Fibroblast of lung (primary cell): ENCODE measurements around the gene CCNB3. TPM values are rescaled to one million over a fixed set of nuclear protein-coding genes. Genes with fewer than 3 reads are reported as not detected.

Source experiments
- DNase-seq, 2 donors: peaks; one replicate each; pipeline versions ENCODE4 v3.0.0 to v3.0.0-alpha.2; 2010; ENCODE audit warnings: low read depth in 2 of 2
- H2AFZ ChIP-seq: 2 replicates; pipeline ENCODE4 v1.5.1; 2012; ENCODE audit warnings: low read length, control low read depth, inconsistent platforms
- H3K27ac ChIP-seq: 2 replicates; pipeline ENCODE4 v1.5.1; 2011; ENCODE audit warnings: low read length, control low read depth; ENCODE audit not compliant: insufficient read depth
- H3K27me3 ChIP-seq: 2 replicates; pipeline ENCODE4 v1.5.1; 2011; ENCODE audit warnings: mild to moderate bottlenecking, low read length; ENCODE audit not compliant: control insufficient read depth, insufficient read depth
- H3K36me3 ChIP-seq: 2 replicates; pipeline ENCODE4 v1.5.1; 2011; ENCODE audit warnings: low read length; ENCODE audit not compliant: control insufficient read depth, insufficient read depth
- H3K4me1 ChIP-seq: 2 replicates; pipeline ENCODE4 v1.5.1; 2011; ENCODE audit warnings: low read length; ENCODE audit not compliant: control insufficient read depth, insufficient read depth; ENCODE audit errors: extremely low read depth
- H3K4me2 ChIP-seq: 2 replicates; pipeline ENCODE4 v1.5.1; 2011; ENCODE audit warnings: low read length, control low read depth; ENCODE audit not compliant: insufficient read depth; ENCODE audit errors: extremely low read depth
- H3K4me3 ChIP-seq, 4 experiments: fragments of 200-600 bp in 1 of 4; sonication (generic) in 1 of 4; replicated peaks in 1 of 4; 2 replicates each; pipeline ENCODE4 v1.5.1; 2011 to 2016; ENCODE audit warnings: low read length in 4 of 4, low read depth in 3 of 4, mild to moderate bottlenecking in 3 of 4, control low read depth in 2 of 4, inconsistent platforms in 1 of 4, mixed read lengths in 1 of 4; ENCODE audit not compliant: insufficient read depth in 1 of 4; ENCODE audit errors: control extremely low read depth in 1 of 4
- H3K79me2 ChIP-seq: 2 replicates; pipeline ENCODE4 v1.5.1; 2012; ENCODE audit warnings: mild to moderate bottlenecking, low read length, inconsistent platforms; ENCODE audit not compliant: control insufficient read depth, insufficient read depth
- H3K9ac ChIP-seq: 2 replicates; pipeline ENCODE4 v1.5.1; 2011; ENCODE audit warnings: mild to moderate bottlenecking, low read length, control low read depth; ENCODE audit not compliant: insufficient read depth
- H3K9me3 ChIP-seq: 2 replicates; pipeline ENCODE4 v1.5.1; 2012; ENCODE audit warnings: low read depth, low read length; ENCODE audit not compliant: control insufficient read depth, insufficient read depth
- H4K20me1 ChIP-seq: 2 replicates; pipeline ENCODE4 v1.5.1; 2011; ENCODE audit warnings: low read length; ENCODE audit not compliant: control insufficient read depth, insufficient read depth; ENCODE audit errors: extremely low read depth
- CTCF ChIP-seq, 2 donors: IDR thresholded peaks in 1 of 2; conservative IDR thresholded peaks in 1 of 2; 1 replicate in 1 of 2; 2 replicates in 1 of 2; pipeline ENCODE4 v1.5.1; 2011 to 2012; ENCODE audit warnings: low read length in 2 of 2, control low read depth in 1 of 2, inconsistent platforms in 1 of 2, low read depth in 1 of 2, mild to moderate bottlenecking in 1 of 2
- EZH2 ChIP-seq: IDR thresholded peaks from 2 replicates; pipeline ENCODE4 v1.5.1; 2012; ENCODE audit warnings: low read length, control low read depth, mild to moderate bottlenecking; ENCODE audit errors: missing control alignments
- polyA plus RNA-seq, 2 donors: library from polyadenylated mRNA; depleted of rRNA in 1 of 2; stranded (reverse) in 1 of 2; unstranded in 1 of 2; fragments of >200 nt; gene quantifications; 2 replicates each; pipeline ENCODE4 v1.2.1, GENCODE V29; 2011 to 2012; ENCODE audit warnings: missing spikeins in 1 of 2
- total RNA-seq: library from RNA; depleted of rRNA; stranded (reverse); fragments of >200 nt; gene quantifications from 2 replicates; pipeline ENCODE4 v1.2.1, GENCODE V29; 2014

The CCNB3 gene
- total and polyA plus RNA-seq, 2 donors (not counting 1 experiment from before 2014, with no cell fraction given), result 0.44 to 0.83 TPM

GRCh38 chrX:50167366-50167765, 37.2 kb upstream of the CCNB3 start:
- no peak overlapping the region for H3K9ac ChIP-seq
- H3K36me3 ChIP-seq, result no peaks in the 10 kb centered on the region
- H3K27me3 ChIP-seq, result no peaks in the 10 kb centered on the region
- no peak overlapping the region for H2AFZ ChIP-seq
- H3K4me3 ChIP-seq, result no peak overlapping the region
- no peaks in the 10 kb centered on the region for H3K4me1 ChIP-seq
- DNase-seq, result no peak
- no peak for TF ChIP-seq CTCF (conservative IDR thresholded peaks at IDR 0.05 in 1 of 2, IDR thresholded peaks at IDR 0.05 in 1 of 2; ENCODE audit: low read depth in 1 of 2, low read length in 2 of 2)
- no peak for TF ChIP-seq EZH2
- H4K20me1 ChIP-seq, result no peaks in the 10 kb centered on the region
- H3K79me2 ChIP-seq, result no peaks in the 10 kb centered on the region
- H3K4me2 ChIP-seq, result no peak overlapping the region
- no peaks in the 10 kb centered on the region for H3K9me3 ChIP-seq
- no peak overlapping the region for H3K27ac ChIP-seq

DNA sequence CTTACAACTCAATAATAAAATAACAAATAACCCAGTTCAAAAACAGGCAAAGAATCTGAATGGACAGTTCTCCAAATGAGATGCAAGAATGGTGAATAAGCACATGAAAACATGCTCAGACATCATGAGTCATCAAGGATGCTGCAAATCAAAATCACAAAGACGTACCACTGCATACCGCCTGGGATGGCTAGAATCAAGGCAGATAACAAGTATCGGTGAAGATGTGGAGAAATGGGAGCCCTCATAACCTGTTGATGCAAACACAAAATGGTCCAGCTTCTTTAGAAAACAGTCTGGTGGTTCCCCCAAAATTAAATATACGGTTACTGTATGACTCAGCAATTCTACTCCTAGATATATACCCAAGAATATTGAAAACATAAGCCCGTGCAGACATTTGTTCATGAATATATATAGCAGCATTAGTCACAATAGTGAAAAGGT, 36.3 kb upstream of the CCNB3 start:
- no peak overlapping the region for H3K9ac ChIP-seq
- no peak overlapping the region for H3K27ac ChIP-seq
- no peaks in the 10 kb centered on the region for H3K27me3 ChIP-seq
- H3K79me2 ChIP-seq, result no peaks in the 10 kb centered on the region
- no peak overlapping the region for H3K4me3 ChIP-seq
- TF ChIP-seq CTCF (conservative IDR thresholded peaks at IDR 0.05 in 1 of 2, IDR thresholded peaks at IDR 0.05 in 1 of 2; ENCODE audit: low read depth in 1 of 2, low read length in 2 of 2) (no peak), EZH2 (no peak)
- H3K4me1 ChIP-seq, result no peaks in the 10 kb centered on the region
- H4K20me1 ChIP-seq, result no peaks in the 10 kb centered on the region
- H3K4me2 ChIP-seq, result no peak overlapping the region
- no peak overlapping the region for H2AFZ ChIP-seq
- peak in 1 of 2 donors; percentile 6 for DNase-seq
- H3K9me3 ChIP-seq, result no peaks in the 10 kb centered on the region
- H3K36me3 ChIP-seq, result no peaks in the 10 kb centered on the region

DNA sequence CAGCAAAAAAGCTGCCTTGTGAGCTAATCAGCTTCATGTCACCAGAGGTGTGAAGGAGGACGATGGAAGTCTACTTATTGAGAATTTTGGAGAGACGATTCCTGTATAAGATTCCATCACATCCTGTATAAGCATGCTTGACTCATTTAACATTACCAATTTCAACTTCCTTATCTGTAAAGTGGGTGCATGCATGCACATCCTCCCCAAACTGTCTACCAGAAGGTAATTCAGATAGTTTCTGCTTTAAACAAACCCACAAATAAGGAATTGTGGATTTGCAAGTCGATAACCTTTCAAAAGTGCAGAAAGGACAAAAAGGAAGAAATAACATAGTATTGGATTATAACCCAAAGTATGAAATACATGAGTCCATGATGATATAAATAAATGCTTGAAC, 34.8 kb upstream of the CCNB3 start:
- TF ChIP-seq CTCF (conservative IDR thresholded peaks at IDR 0.05 in 1 of 2, IDR thresholded peaks at IDR 0.05 in 1 of 2; ENCODE audit: low read depth in 1 of 2, low read length in 2 of 2), result no peak
- TF ChIP-seq EZH2, result no peak
- no peaks in the 10 kb centered on the region for H3K79me2 ChIP-seq

More for the DNA sequence above, 34.8 kb upstream of the CCNB3 start:
- Histone ChIP-seq H3K27ac (no peak overlapping the region), H3K4me2 (no peak overlapping the region), H3K4me3 (no peak overlapping the region), H4K20me1 (no peaks in the 10 kb centered on the region), H3K4me1 (no peaks in the 10 kb centered on the region), H3K9ac (no peak overlapping the region), H3K9me3 (no peaks in the 10 kb centered on the region), H3K36me3 (no peaks in the 10 kb centered on the region), H2AFZ (no peak overlapping the region), H3K27me3 (no peaks in the 10 kb centered on the region)
- DNase-seq, result no peak
